SK-N-MC (cell line): ENCODE data around the gene MEGF8.

Source experiments
- DNase-seq: peaks from one replicate; pipeline ENCODE4 v3.0.0-alpha.2; 2011; ENCODE audit warnings: low read depth, low spot score
- H3K27ac ChIP-seq: fragments of 200-600 bp; sonication (generic); 2 replicates; pipeline ENCODE4 v1.5.1; 2016; ENCODE audit warnings: mixed run types
- H3K36me3 ChIP-seq: fragments of 200-600 bp; sonication (generic); 2 replicates; pipeline ENCODE4 v1.6.1; 2017; ENCODE audit warnings: antibody characterized with exemption, low read length, mixed read lengths; ENCODE audit not compliant: insufficient read depth
- H3K4me3 ChIP-seq: fragments of 200-600 bp; sonication (generic); 2 replicates; pipeline ENCODE4 v1.5.1; 2016
- H3K9ac ChIP-seq: fragments of 200-600 bp; sonication (generic); 2 replicates; pipeline ENCODE4 v1.8.0; 2017; ENCODE audit warnings: mixed run types, mixed read lengths; ENCODE audit not compliant: insufficient read length
- H3K9me3 ChIP-seq: fragments of 200-600 bp; sonication (generic); 2 replicates; pipeline ENCODE4 v1.6.1; 2017; ENCODE audit warnings: low read depth, mild to moderate bottlenecking, antibody characterized with exemption, low read length, moderate library complexity, mixed read lengths
- EZH2 ChIP-seq: fragments of 200-600 bp; sonication (generic); IDR thresholded peaks from one replicate; pipeline ENCODE4 v1.6.1; 2017; ENCODE audit warnings: antibody characterized with exemption
- FOXP2 ChIP-seq: optimal IDR thresholded peaks from 2 replicates; pipeline ENCODE3; 2011; ENCODE audit warnings: mild to moderate bottlenecking, moderate library complexity; ENCODE audit not compliant: insufficient read depth; ENCODE audit errors: extremely low read length, control extremely low read depth
- POLR2AphosphoS5 ChIP-seq: IDR thresholded peaks from 2 replicates; pipeline ENCODE4 v1.6.1; 2012; ENCODE audit warnings: mild to moderate bottlenecking, low read depth, low read length, borderline replicate concordance

MEGF8 gene

GRCh38 chr19:42313096-42313839, 12.2 kb upstream of the MEGF8 start, which contains the start of gene TMEM145:
Gene TMEM145 (plus strand): TSS chr19:42313309. CDS start chr19:42313377, 68 bp downstream.
- H3K4me3 ChIP-seq: peak within 1 kb of the TSS; percentile 28
- no peak for TF ChIP-seq EZH2
- no peak for TF ChIP-seq FOXP2
- TF ChIP-seq POLR2AphosphoS5: no peak
- no peaks in the 10 kb centered on the region for H3K36me3 ChIP-seq
- H3K9ac ChIP-seq: no peak within 1 kb of the TSS
- no peaks in the 10 kb centered on the region for H3K9me3 ChIP-seq
- DNase-seq: no peak
- H3K27ac ChIP-seq: no peak within 1 kb of the TSS

- H3K27ac ChIP-seq: no peak overlapping the region
- no peaks in the 10 kb centered on the region for H3K9me3 ChIP-seq
- no peak overlapping the region for H3K9ac ChIP-seq
- no peaks in the 10 kb centered on the region for H3K36me3 ChIP-seq
- no peak overlapping the region for H3K4me3 ChIP-seq
- no peak for DNase-seq
- no peak for TF ChIP-seq POLR2AphosphoS5
- no peak for TF ChIP-seq EZH2
- no peak for TF ChIP-seq FOXP2
These were observed 11.3 kb upstream of the MEGF8 start for GRCh38 chr19:42313840-42314755.

GRCh38 chr19:42315024-42315423, 10.4 kb upstream of the MEGF8 start:
- no peaks in the 10 kb centered on the region for H3K36me3 ChIP-seq
- TF ChIP-seq EZH2 (no peak), FOXP2 (no peak), POLR2AphosphoS5 (no peak)
- no peak for DNase-seq
- H3K4me3 ChIP-seq: no peak overlapping the region
- no peak overlapping the region for H3K27ac ChIP-seq
- no peaks in the 10 kb centered on the region for H3K9me3 ChIP-seq
- no peak overlapping the region for H3K9ac ChIP-seq

- Histone ChIP-seq H3K9ac (no peak overlapping the region), H3K27ac (no peak overlapping the region), H3K4me3 (no peak overlapping the region), H3K9me3 (no peaks in the 10 kb centered on the region), H3K36me3 (no peaks in the 10 kb centered on the region)
- no peak for TF ChIP-seq FOXP2
- no peak for TF ChIP-seq EZH2
- TF ChIP-seq POLR2AphosphoS5: no peak
- no peak for DNase-seq
These were observed 8.9 kb upstream of the MEGF8 start for GRCh38 chr19:42316223-42317211.

- H3K27ac ChIP-seq: no peak overlapping the region
- no peak overlapping the region for H3K9ac ChIP-seq
- no peak for DNase-seq
- H3K9me3 ChIP-seq: no peaks in the 10 kb centered on the region
- no peaks in the 10 kb centered on the region for H3K36me3 ChIP-seq
- no peak for TF ChIP-seq POLR2AphosphoS5
- no peak overlapping the region for H3K4me3 ChIP-seq
These were observed 7.9 kb upstream of the MEGF8 start for GRCh38 chr19:42317535-42317934.

GRCh38 chr19:42322305-42322704, 3.1 kb upstream of the MEGF8 start:
- H3K4me3 ChIP-seq: no peak overlapping the region
- TF ChIP-seq POLR2AphosphoS5 (no peak), EZH2 (no peak), FOXP2 (no peak)
- H3K9me3 ChIP-seq: no peaks in the 10 kb centered on the region
- no peak for DNase-seq
- H3K9ac ChIP-seq: no peak overlapping the region
- no peaks in the 10 kb centered on the region for H3K36me3 ChIP-seq
- H3K27ac ChIP-seq: no peak overlapping the region

GRCh38 chr19:42323473-42323851, 2.0 kb upstream of the MEGF8 start:
- TF ChIP-seq EZH2 (no peak), POLR2AphosphoS5 (no peak), FOXP2 (no peak)
- Histone ChIP-seq H3K27ac (no peak overlapping the region), H3K9ac (no peak overlapping the region), H3K36me3 (no peaks in the 10 kb centered on the region), H3K9me3 (no peaks in the 10 kb centered on the region), H3K4me3 (no peak overlapping the region)
- DNase-seq: no peak
